Liver (tissue), 9 donors: ENCODE data around the gene BTBD19. TPM values are rescaled to one million over a fixed set of nuclear protein-coding genes. Genes with fewer than 3 reads are reported as not detected.

Source experiments
- DNase-seq: peaks from one replicate; pipeline ENCODE4 v3.0.0-alpha.2; 2017; ENCODE audit warnings: low spot score
- H3K27ac ChIP-seq, 2 donors: one replicate each; pipeline ENCODE4 v1.7.0; 2013; ENCODE audit warnings: inconsistent platforms in 2 of 2, low read length in 2 of 2, control low read depth in 1 of 2, low read depth in 1 of 2, mild to moderate bottlenecking in 1 of 2
- H3K27me3 ChIP-seq, 4 donors: one replicate each; pipeline versions ENCODE4 v1.6.1 to v1.7.0; 2013; ENCODE audit warnings: low read length in 3 of 4, inconsistent platforms in 1 of 4, mild to moderate bottlenecking in 1 of 4, moderate library complexity in 1 of 4; ENCODE audit not compliant: control insufficient read depth in 4 of 4, insufficient read depth in 4 of 4
- H3K36me3 ChIP-seq, 4 donors: one replicate each; pipeline versions ENCODE4 v1.6.1 to v1.7.0; 2013; ENCODE audit warnings: low read length in 3 of 4, mild to moderate bottlenecking in 3 of 4, low read depth in 1 of 4, moderate library complexity in 1 of 4; ENCODE audit not compliant: control insufficient read depth in 4 of 4, insufficient read depth in 3 of 4
- H3K4me1 ChIP-seq, 4 donors: one replicate each; pipeline versions ENCODE4 v1.6.1 to v1.7.0; 2013; ENCODE audit warnings: low read length in 3 of 4, mild to moderate bottlenecking in 3 of 4, moderate library complexity in 1 of 4; ENCODE audit not compliant: control insufficient read depth in 4 of 4, insufficient read depth in 4 of 4
- H3K4me3 ChIP-seq, 3 donors: one replicate each; pipeline versions ENCODE4 v1.6.1 to v1.7.0; 2013; ENCODE audit warnings: low read length in 3 of 3, control low read depth in 1 of 3, low read depth in 1 of 3, mild to moderate bottlenecking in 1 of 3
- H3K9ac ChIP-seq, 2 donors: one replicate each; pipeline ENCODE4 v1.7.0; 2013; ENCODE audit warnings: low read length in 2 of 2, mild to moderate bottlenecking in 2 of 2, moderate library complexity in 2 of 2, control low read depth in 1 of 2, low read depth in 1 of 2
- H3K9me3 ChIP-seq, 4 donors: one replicate each; pipeline versions ENCODE4 v1.6.1 to v1.7.0; 2013; ENCODE audit warnings: low read length in 3 of 4; ENCODE audit not compliant: control insufficient read depth in 4 of 4
- ATF3 ChIP-seq: IDR thresholded peaks from 2 replicates; pipeline ENCODE4 v1.6.1; 2016; ENCODE audit warnings: antibody characterized with exemption
- CTCF ChIP-seq: fragments of 150-350 bp; IDR thresholded peaks from 2 replicates; pipeline ENCODE4 v1.5.1; 2017; ENCODE audit warnings: improper control_type of control experiment, low read depth, low read length; ENCODE audit not compliant: missing input control
- FOXA2 ChIP-seq: IDR thresholded peaks from 2 replicates; pipeline ENCODE4 v1.6.1; 2016; ENCODE audit warnings: antibody characterized with exemption
- GABPA ChIP-seq, 2 donors: IDR thresholded peaks in 1 of 2; conservative IDR thresholded peaks in 1 of 2; 2 replicates each; pipeline ENCODE4 v1.6.1; 2016; ENCODE audit warnings: antibody characterized with exemption in 2 of 2, mild to moderate bottlenecking in 1 of 2, moderate library complexity in 1 of 2
- HNF4A ChIP-seq, 2 donors: conservative IDR thresholded peaks; 2 replicates each; pipeline ENCODE4 v1.6.1; 2016; ENCODE audit warnings: antibody characterized with exemption in 2 of 2, mild to moderate bottlenecking in 2 of 2
- HNF4G ChIP-seq: IDR thresholded peaks from 2 replicates; pipeline ENCODE4 v1.6.1; 2016; ENCODE audit warnings: antibody characterized with exemption
- NR2F2 ChIP-seq: IDR thresholded peaks from 2 replicates; pipeline ENCODE4 v1.6.1; 2016; ENCODE audit warnings: antibody characterized with exemption
- RAD21 ChIP-seq, 2 donors: IDR thresholded peaks; 2 replicates each; pipeline ENCODE4 v1.6.1; 2016; ENCODE audit warnings: antibody characterized with exemption in 2 of 2, mild to moderate bottlenecking in 2 of 2
- TAF1 ChIP-seq: conservative IDR thresholded peaks from 2 replicates; pipeline ENCODE4 v1.6.1; 2016; ENCODE audit warnings: antibody characterized with exemption, mild to moderate bottlenecking
- ZBTB33 ChIP-seq: IDR thresholded peaks from 2 replicates; pipeline ENCODE4 v1.6.1; 2016; ENCODE audit warnings: antibody characterized with exemption
- WGBS: extraction: QIAGEN DNeasy Blood & Tissue Kit; methylation state at CpG from one replicate; pipeline ENCODE4 v1.1.7; 2013; 5-methylcytosine and 5-hydroxymethylcytosine counted together
- polyA plus RNA-seq, 2 donors: library from polyadenylated mRNA; stranded (reverse) in 1 of 2; unstranded in 1 of 2; fragments of 200-250 nt in 1 of 2; fragments of >200 nt in 1 of 2; fragmentation: Nextera tagmentation in 1 of 2; extraction: Ambion mirVana in 1 of 2; gene quantifications; one replicate each; pipeline versions ENCODE4 v1.2.1 to v1.2.3, GENCODE V29; 2013 to 2015
- total RNA-seq, 2 donors: library from RNA; depleted of rRNA; stranded (reverse); fragments of >200 nt; gene quantifications; one replicate each; pipeline ENCODE4 v1.2.3, GENCODE V29; 2014
- donor health status: healthy.
- donor health status: healthy.
- donor health status: healthy.
- donor health status: healthy.
- donor health status: healthy.

The BTBD19 gene
- total and polyA plus RNA-seq, 4 donors, result 1.3 to 3.1 (median 2.6) TPM

GRCh38 chr1:44801491-44802305 lies 6.6 kb upstream of the BTBD19 start:
- Histone ChIP-seq H3K4me3 (peak overlapping the region; percentile 12 to 29 (median 14)), H3K36me3 (peaks cover 0 to 8% (median 8%) of the 10 kb centered on the region in 4 donors), H3K9me3 (no peaks in the 10 kb centered on the region), H3K4me1 (peaks cover 8 to 18% (median 14%) of the 10 kb centered on the region in 4 donors), H3K9ac (no peak overlapping the region), H3K27me3 (no peaks in the 10 kb centered on the region), H3K27ac (no peak overlapping the region)
- TF ChIP-seq CTCF (no peak), RAD21 (IDR thresholded peaks at IDR 0.05) (no peak), FOXA2 (no peak), ZBTB33 (no peak), HNF4G (no peak), GABPA (IDR thresholded peaks at IDR 0.05 in 1 of 2, conservative IDR thresholded peaks at IDR 0.05 in 1 of 2) (no peak), ATF3 (no peak), HNF4A (conservative IDR thresholded peaks at IDR 0.05) (no peak), NR2F2 (no peak), TAF1 (no peak)
- WGBS, result 83% methylated on average over 13 of the region's 13 CpGs
- DNase-seq, result no peak

GRCh38 chr1:44802306-44803061 lies 5.8 kb upstream of the BTBD19 start:
- WGBS, result 91% methylated on average over 13 of the region's 13 CpGs
- no peak for DNase-seq
- no peak overlapping the region for H3K9ac ChIP-seq
- H3K36me3 ChIP-seq, result peaks cover 0 to 8% (median 8%) of the 10 kb centered on the region in 4 donors
- peaks cover 11 to 25% (median 19%) of the 10 kb centered on the region in 4 donors for H3K4me1 ChIP-seq
- H3K27me3 ChIP-seq, result no peaks in the 10 kb centered on the region
- no peak overlapping the region for H3K27ac ChIP-seq
- no peak for TF ChIP-seq TAF1
- TF ChIP-seq ZBTB33, result no peak
- TF ChIP-seq HNF4A (conservative IDR thresholded peaks at IDR 0.05), result no peak
- peak overlapping the region in 1 of 3 donors; percentile 14 for H3K4me3 ChIP-seq
- no peaks in the 10 kb centered on the region for H3K9me3 ChIP-seq
